GM21737 (cell line): Measurements from ENCODE around the gene AQP12B.
"Not testable (repeated sequence)": the region's sequence is repeated elsewhere in the genome, so short reads cannot be mapped to it uniquely, and the experiment has no call there.

Source experiments
- ATAC-seq: cut with Tn5 transposase; IDR thresholded peaks from one replicate; pipeline ENCODE4 v1.9.1; 2021; ENCODE audit warnings: mild to moderate bottlenecking, moderate library complexity; ENCODE audit not compliant: unreplicated experiment

The AQP12B gene

DNA sequence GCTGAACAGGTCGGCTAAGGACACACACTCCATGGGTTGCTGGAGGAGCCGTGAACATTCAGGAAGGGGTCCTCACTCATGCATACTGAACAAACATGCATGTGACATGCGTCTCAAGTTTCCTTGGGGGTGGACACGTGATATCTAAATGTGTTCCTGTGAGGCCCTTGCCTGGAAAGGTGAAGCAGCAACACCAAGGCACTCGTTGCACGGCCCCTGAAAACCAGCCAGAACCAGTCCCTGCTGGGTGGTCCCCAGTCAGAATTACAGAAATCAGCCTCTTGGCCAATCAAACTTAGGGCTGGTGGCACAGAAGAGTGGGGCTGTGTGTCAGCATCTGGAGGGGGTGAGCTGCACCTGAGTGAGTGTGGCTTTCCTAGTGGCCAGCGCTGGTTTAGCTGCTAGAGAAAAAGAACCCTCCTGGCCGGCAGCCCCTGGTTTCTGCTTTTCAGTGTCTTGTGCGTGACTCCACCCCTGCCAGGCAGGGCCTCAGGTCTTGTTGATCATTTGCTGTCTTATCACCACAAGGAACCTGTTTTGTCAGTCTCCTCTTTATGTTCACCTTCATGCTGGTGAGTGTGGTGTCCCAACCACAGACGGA lies 3.2 kb upstream of the AQP12B start:
- ATAC-seq, result no peak

DNA sequence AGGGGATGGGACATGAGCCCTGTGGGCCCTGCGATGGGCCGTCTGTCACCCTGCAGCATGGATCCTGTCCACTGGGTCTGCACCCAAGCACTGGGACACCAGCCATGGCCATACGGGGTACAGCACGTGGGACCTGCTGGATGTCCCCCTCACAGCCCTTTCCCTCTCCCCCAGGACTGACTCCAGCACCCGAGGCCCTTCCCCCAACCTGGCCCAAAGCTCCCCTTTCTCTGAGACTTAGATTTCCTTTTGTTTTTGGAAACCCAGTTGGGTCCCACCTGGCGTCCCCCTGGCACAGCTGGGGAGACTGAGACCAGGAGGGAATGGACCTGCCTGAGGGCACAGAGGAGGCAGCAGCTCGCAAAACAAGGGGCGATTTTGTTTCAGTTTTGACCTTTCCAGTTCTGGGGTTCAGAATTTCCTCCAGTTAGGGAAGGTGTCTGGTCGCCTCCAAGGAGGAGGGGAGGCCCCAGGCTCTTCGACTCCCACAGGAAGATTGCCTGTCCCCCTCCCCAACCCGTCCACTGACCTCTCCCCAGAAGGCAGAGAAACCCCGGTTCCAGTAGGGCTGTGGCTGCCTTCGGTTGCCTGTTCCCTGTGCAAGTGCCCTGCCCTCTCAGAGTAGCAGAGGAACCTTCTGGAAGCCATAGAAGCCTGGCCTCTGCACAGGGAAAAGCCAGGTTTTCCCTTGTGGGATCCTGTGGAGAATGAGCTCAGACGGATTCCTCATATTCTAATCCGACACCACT lies 1.5 kb upstream of the AQP12B start:
- ATAC-seq, result not testable (repeated sequence)

DNA sequence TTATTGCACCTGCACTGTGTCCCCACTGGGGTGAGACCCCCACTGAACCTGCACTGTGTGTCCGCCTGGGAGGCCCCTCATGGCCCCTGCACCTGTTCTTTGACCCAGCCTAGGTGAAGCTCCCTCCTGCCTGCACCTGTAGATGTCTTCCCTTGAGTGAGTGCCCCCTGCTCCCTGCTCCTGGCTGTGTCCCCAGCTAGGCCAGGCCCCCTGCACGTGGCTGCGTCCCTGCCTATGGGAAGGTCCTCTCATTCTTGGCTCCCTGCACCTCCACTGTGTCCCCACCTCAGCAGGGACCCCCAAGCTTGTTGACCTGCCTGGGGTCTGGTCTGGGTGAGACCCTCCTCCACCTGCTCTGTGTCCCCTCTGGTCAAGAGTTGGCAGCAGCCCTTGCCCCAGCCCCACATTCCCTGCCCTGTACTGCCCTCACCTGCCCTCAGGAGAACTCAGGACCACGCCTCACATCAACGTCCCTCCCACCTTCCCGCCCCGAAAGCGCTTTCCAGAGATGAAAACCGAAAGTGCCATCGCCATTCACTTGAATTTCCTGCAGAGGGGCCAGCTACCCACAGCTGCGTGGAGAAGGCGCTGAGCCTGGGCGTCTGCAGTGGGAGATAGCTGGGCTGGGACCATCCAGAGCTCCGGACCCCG lies 769 bp upstream of the AQP12B start:
- ATAC-seq, result not testable (repeated sequence)

DNA sequence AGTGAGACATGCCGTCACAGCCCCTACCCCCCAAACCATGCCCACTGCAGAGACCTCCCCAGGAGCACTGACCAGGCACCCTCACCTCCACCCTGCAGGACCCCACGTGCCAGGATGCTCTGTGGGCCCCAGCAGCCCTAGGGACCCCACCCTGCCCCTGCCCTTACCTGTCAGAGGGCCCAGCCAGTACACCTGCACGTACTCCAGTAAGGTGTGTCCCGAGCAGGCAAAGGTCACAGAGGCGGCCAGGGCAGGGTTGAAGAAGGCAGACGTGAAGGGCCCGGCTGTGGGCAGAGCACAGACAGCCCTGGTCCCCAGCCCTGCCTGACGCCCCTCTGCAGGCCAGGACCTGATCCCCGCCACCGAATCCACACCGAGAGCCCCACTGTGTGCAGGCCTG lies 2.5 kb downstream of the AQP12B start:
- not testable (repeated sequence) for ATAC-seq

GRCh38 chr2:240678909-240679308 lies 3.8 kb downstream of the AQP12B start:
- ATAC-seq, result not testable (repeated sequence)

DNA sequence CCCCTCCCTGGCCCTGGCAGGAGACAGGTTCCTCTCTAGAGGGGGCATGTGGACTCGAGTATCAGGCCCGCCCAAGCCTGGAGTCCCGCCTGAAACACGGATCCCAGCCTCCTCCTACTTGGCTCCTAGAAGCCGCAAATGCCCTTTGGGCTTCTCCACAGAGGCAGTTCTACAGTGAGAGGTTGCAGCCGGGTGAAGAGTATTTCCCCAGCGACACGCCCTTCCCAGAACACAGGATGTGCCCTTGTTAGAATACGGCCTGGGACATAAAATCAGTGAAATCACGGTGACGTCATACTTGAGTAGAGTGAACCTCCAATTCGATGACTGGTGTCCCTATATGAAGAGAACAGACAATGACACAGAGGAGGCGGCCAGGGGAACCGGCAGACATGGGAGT lies 4.6 kb downstream of the AQP12B start:
- not testable (repeated sequence) for ATAC-seq

GRCh38 chr2:240675345-240675744 lies 7.3 kb downstream of the AQP12B start:
- not testable (repeated sequence) for ATAC-seq

DNA sequence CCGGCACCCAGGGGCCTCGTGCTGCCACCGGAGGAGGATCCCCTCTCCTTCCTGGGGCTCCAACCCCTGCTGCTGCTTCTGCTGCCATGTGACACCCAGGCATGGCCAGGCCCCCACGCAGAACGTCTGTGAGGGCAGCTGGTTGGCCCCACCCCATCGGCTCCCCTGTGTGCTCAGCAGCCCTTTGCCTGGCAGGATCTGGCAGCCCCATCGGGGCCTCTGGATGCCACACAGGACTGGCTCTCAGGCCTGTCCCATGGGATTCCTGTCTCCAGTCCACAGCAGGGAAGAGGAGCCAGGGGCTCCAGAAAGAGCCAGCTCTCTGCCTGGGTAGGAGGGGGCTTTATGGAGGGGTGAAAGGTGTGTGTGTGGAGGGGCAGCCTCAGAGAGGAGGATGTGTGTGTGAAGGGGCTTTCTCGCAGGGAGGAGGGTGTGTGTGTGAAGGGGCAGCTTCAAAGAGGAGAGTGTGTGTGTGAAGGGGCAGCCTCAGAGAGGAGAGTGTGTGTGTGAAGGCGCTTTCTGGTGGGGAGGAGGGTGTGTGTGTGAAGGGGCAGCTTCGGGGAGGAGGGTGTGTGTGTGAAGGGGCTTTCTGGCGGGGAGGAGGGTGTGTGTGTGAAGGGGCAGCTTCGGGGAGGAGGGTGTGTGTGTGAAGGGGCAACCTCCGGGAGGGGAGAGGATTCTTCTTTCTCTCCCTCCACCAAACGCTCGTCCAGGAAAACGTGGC lies 8.1 kb downstream of the AQP12B start:
- ATAC-seq, result not testable (repeated sequence)

- no peak for ATAC-seq
Observed at GRCh38 chr2:240672701-240673190, 9.9 kb downstream of the AQP12B start.

DNA sequence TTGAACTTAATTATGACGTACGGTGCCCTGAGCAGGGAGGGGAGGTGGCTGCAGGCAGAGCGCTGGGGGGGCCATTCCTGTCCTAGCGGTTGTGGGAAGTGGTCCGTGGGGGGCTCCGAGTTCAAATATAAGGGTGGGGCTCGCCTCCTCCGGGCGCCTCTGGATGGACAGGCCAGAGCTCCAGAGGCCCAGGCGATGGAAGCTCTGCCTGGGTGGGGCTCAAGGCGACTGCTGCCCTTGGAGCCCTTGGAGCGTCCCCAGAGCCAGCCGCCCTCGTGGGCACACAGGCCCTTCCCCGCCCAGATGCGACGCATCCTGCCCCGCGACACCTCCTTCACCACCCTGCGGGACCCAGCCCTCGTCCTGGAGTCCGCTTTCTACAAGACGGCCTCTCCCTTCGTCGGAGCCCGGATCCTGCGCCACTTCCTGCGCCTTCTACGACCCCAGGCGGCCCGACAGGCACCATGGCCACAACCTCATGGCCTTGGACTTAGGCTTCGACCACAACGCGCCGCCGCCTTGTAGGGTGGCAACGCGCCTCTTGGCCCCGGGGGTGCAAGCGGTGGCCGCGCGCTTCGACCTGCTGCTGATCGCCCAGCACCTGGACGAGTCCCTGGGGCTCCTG lies 10.5 kb downstream of the AQP12B start:
- ATAC-seq, result no peak

GRCh38 chr2:240670950-240671349 lies 11.7 kb downstream of the AQP12B start:
- no peak for ATAC-seq

- ATAC-seq, result no peak
Observed at GRCh38 chr2:240670402-240670801, 12.3 kb downstream of the AQP12B start.

DNA sequence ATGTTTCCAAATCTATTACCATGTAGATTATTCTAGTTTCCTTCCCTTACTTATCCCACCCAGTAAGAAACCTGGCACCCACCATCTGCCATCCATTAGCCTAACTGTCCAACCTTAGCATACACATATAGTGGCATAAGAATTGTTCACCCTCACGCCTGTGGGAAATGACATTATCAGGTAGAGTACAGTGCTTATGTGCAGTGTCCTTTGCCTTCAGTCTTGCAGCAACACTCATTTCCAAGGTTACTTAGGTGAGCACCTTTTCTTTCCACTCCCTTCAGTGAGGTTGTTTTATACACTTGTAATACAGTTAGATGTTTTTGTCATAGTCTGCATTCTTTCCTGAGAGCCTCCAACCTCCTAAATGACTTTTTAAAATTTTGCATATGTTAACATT lies 18.1 kb downstream of the AQP12B start:
- no peak for ATAC-seq

DNA sequence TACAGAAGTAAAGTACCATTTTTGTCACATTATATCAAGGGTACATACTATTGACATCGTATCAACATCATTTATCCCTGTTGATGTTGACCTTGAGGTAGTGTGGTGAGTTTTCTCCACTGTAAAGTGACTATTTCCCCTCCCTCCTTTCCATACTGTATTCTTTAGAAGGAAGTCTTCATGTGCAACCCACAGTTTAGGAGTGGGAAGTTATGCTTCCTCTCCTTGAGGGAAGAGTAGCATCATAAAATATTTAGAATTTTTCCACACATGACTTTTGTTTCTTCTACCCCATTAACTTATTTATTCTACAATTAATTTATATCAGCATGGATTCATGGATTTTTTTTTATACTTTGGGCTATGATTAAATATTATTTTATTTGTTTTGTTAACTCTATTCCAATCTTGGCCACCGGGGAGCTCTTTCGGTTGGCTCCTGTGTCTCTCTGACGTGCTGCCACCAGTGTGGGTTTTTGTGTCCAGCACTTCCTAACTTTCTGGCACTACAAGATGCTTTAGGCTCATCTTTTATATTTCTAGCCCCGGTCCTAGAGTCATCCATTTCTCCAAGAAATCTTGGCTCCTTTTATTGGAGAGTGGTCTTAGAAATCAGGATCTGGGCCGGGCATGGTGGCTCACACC lies 19.0 kb downstream of the AQP12B start:
- ATAC-seq, result no peak

DNA sequence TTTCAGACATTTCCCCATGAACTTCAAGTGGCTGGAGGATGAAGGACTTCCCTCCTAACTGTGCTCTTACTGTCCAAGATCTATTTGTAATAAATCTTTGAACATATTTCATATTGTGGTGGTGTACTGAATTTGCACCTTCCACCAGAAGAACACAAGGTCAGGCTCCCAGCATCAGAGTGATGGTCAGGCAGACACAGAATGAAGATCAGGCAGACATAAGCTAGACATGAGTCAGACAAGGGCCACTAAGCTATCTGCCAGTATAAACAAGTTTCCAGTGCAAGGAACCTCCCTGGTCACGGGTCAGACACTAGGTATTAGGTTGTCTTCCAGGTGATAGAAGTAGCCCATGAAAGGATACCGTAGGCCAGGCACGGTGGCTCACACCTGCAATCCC lies 20.0 kb downstream of the AQP12B start:
- ATAC-seq, result no peak

DNA sequence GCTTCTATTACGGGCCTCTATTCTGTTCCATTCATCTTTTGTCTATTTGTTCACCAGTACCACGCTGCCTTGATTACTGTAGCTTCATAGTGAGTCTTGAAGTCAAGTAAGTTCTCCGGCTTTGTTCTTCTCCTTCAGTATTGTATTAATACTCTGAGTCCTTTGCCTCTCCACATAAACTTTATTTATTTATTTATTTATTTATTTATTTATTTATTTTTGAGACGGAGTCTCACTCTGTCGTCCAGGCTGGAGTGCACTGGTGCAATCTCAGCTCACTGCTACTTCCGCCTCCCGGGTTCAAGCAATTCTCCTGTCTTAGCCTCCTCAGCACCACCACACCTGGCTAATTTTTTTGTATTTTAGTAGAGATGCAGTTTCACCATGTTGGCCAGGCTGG lies 22.8 kb downstream of the AQP12B start:
- ATAC-seq, result not testable (repeated sequence)

DNA sequence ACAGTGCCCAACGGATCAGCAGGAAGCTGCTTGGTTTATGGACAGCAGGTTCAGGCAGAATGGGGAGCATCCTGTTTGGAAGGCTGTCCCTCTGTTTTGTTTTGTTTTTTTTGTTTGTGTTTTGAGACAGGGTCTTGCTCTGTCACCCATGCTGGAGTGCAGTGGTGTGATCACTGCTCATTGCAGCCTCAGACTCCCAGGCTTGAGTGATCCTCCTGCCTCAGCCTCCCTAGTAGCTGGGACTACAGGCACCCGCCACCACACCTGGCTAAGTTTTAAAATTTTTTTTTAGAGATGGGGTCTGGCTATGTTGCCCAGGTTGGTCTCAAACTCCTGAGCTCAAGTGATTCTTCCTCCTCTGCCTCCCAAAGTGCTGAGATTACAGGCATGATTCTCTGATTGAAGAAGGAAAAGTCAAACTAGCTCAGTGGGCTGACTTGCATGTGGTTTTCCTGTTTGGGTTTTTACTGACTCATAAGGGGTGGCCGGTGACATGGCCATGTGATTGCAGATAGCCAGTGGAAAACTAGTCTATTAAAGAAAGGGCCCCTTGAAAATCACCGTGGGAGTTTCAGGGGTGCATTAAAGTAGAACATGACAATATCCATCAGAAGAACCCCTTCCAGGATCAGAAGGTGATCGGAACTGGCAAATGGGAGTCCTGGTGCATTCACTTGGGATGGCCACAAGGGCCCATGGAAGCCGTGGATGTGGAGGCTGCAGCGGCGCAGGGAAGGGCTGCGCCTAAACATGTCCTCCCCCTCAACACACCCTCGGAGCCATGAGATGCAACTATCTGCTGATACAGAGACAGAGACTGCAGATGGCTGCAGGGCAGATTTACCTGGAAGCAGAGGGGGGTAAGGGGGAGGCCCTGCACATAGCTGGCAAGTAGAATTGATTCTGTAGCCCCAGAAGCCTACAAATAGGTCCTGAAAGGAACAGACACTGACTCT lies 26.5 kb downstream of the AQP12B start:
- ATAC-seq, result no peak

DNA sequence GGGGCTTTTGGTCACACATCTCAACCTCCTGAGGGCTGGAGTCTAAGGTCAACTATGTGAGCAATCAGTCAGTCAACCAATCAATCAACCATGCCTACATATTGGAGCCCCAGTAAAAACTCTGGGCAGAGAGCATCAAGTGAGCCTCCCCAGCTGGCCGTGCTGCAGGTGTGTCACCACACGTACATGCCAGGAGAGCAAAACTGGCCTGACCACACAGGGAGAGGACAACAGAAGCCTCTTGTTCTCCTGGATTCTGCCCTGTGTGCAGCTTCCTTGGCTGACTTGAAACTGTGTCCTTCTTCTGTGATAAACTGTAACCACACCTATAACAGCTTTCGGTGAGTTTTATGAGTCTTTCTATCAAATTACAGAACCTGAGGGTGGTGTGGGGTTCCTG lies 31.5 kb downstream of the AQP12B start:
- no peak for ATAC-seq

DNA sequence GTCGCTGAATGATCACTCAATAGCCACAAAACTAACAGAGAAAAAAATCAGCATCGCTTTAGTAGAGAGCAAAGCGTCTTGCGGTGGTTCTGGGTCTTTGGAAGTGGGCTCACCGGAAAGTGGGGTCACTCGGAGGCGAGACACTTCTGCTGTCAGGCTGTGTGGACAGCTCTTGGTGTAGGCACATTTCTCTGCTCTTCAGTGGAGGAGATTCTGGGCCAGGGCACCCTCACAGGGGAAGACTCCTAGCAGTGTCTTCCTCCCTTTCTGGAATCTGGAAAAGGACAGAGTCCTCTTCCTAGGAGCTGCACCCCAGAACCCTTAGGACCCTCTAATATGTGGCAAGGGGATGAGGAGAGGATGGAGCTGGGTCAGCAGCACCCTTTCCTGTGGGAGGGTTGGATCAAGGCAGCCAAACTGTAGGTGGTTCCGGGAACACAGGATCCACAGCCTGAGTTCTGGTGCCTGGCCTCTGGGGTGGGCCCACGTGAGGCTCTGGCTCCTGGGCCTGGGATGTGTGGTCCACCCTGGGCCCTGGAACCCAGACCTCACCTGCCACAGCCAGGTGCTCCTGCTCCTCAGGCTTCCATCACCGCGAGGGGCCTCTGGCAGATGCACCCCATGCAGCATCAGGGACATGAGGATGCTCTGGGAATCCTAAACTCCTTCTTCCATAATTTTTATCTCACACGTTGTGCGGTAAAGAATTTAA lies 32.3 kb downstream of the AQP12B start:
- ATAC-seq, result no peak
